Measurements from ENCODE around the gene OGFOD3.

The OGFOD3 gene

GRCh38 chr17:82424001-82424862 lies 5.8 kb upstream of the OGFOD3 start:
- H3K4me3 ChIP-seq (ENCODE audit: low read depth, low read length), result no peak overlapping the region
- TF ChIP-seq, protein P1, sequence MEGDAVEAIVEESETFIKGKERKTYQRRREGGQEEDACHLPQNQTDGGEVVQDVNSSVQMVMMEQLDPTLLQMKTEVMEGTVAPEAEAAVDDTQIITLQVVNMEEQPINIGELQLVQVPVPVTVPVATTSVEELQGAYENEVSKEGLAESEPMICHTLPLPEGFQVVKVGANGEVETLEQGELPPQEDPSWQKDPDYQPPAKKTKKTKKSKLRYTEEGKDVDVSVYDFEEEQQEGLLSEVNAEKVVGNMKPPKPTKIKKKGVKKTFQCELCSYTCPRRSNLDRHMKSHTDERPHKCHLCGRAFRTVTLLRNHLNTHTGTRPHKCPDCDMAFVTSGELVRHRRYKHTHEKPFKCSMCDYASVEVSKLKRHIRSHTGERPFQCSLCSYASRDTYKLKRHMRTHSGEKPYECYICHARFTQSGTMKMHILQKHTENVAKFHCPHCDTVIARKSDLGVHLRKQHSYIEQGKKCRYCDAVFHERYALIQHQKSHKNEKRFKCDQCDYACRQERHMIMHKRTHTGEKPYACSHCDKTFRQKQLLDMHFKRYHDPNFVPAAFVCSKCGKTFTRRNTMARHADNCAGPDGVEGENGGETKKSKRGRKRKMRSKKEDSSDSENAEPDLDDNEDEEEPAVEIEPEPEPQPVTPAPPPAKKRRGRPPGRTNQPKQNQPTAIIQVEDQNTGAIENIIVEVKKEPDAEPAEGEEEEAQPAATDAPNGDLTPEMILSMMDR (IDR thresholded peaks at IDR 0.05; ENCODE audit: low read depth, low read length), result peak; percentile 86

GRCh38 chr17:82419540-82419939 lies 1.2 kb upstream of the OGFOD3 start:
- H3K4me3 ChIP-seq (ENCODE audit: low read depth, low read length), result peak overlapping the region; percentile 85

GRCh38 chr17:82416771-82417170 lies 1.6 kb downstream of the OGFOD3 start:
- TF ChIP-seq, protein P1 (IDR thresholded peaks at IDR 0.05; ENCODE audit: low read depth, low read length), result no peak
- no peak overlapping the region for H3K4me3 ChIP-seq (ENCODE audit: low read depth, low read length)

More at GRCh38 chr17:82419540-82419939, 1.2 kb upstream of the OGFOD3 start:
- TF ChIP-seq, protein P1 (IDR thresholded peaks at IDR 0.05; ENCODE audit: low read depth, low read length), result no peak

GRCh38 chr17:82416264-82416663 lies 2.1 kb downstream of the OGFOD3 start:
- H3K4me3 ChIP-seq (ENCODE audit: low read depth, low read length), result no peak overlapping the region

GRCh38 chr17:82415786-82416185 lies 2.6 kb downstream of the OGFOD3 start:
- H3K4me3 ChIP-seq (ENCODE audit: low read depth, low read length), result no peak overlapping the region
- TF ChIP-seq, protein P1 (IDR thresholded peaks at IDR 0.05; ENCODE audit: low read depth, low read length), result no peak

More at GRCh38 chr17:82416264-82416663, 2.1 kb downstream of the OGFOD3 start:
- TF ChIP-seq, protein P1 (IDR thresholded peaks at IDR 0.05; ENCODE audit: low read depth, low read length), result no peak

- TF ChIP-seq, protein P1 (IDR thresholded peaks at IDR 0.05; ENCODE audit: low read depth, low read length), result no peak
- no peak overlapping the region for H3K4me3 ChIP-seq (ENCODE audit: low read depth, low read length)
These were observed 3.0 kb downstream of the OGFOD3 start for GRCh38 chr17:82415336-82415735.

GRCh38 chr17:82414548-82415281 lies 3.7 kb downstream of the OGFOD3 start:
- TF ChIP-seq, protein P1 (IDR thresholded peaks at IDR 0.05; ENCODE audit: low read depth, low read length), result peak; percentile 64
- no peak overlapping the region for H3K4me3 ChIP-seq (ENCODE audit: low read depth, low read length)

All from WI38 (cell line).